ENCODE results near the gene PHYKPL.

PHYKPL gene

GRCh38 chr5:178232124-178232919 is at the start of gene PHYKPL:
PHYKPL (minus strand) TSS chr5:178232802; CDS start chr5:178232550, 252 bp downstream.
- DNase-seq (ENCODE audit: low read depth, low spot score) = no peak

GRCh38 chr5:178282391-178282790 is 49.8 kb upstream of the PHYKPL start:
- no peak for DNase-seq (ENCODE audit: low read depth, low spot score)

GRCh38 chr5:178281331-178281730 is 48.7 kb upstream of the PHYKPL start:
- no peak for DNase-seq (ENCODE audit: low read depth, low spot score)

- no peak for DNase-seq (ENCODE audit: low read depth, low spot score)
Measured at GRCh38 chr5:178280631-178281030, 48.0 kb upstream of the PHYKPL start.

- DNase-seq (ENCODE audit: low read depth, low spot score) = no peak
Measured at GRCh38 chr5:178279723-178280438, 47.3 kb upstream of the PHYKPL start.

GRCh38 chr5:178279026-178279722 is 46.6 kb upstream of the PHYKPL start:
- DNase-seq (ENCODE audit: low read depth, low spot score) = no peak

- DNase-seq (ENCODE audit: low read depth, low spot score) = no peak
Measured at GRCh38 chr5:178278358-178279023, 45.9 kb upstream of the PHYKPL start.

GRCh38 chr5:178277866-178278265 is 45.3 kb upstream of the PHYKPL start:
- DNase-seq (ENCODE audit: low read depth, low spot score) = no peak

- no peak for DNase-seq (ENCODE audit: low read depth, low spot score)
Measured at GRCh38 chr5:178277346-178277745, 44.7 kb upstream of the PHYKPL start.

GRCh38 chr5:178274781-178275537 is 42.4 kb upstream of the PHYKPL start:
- DNase-seq (ENCODE audit: low read depth, low spot score) = no peak

GRCh38 chr5:178273665-178274541 is 41.3 kb upstream of the PHYKPL start:
- no peak for DNase-seq (ENCODE audit: low read depth, low spot score)

- no peak for DNase-seq (ENCODE audit: low read depth, low spot score)
Measured at GRCh38 chr5:178273041-178273440, 40.4 kb upstream of the PHYKPL start.

GRCh38 chr5:178272591-178272990 is 40.0 kb upstream of the PHYKPL start:
- no peak for DNase-seq (ENCODE audit: low read depth, low spot score)

GRCh38 chr5:178271726-178272479 is 39.3 kb upstream of the PHYKPL start:
- no peak for DNase-seq (ENCODE audit: low read depth, low spot score)

GRCh38 chr5:178271231-178271630 is 38.6 kb upstream of the PHYKPL start:
- no peak for DNase-seq (ENCODE audit: low read depth, low spot score)

- DNase-seq (ENCODE audit: low read depth, low spot score) = no peak
Measured at GRCh38 chr5:178269499-178269898, 36.9 kb upstream of the PHYKPL start.

- no peak for DNase-seq (ENCODE audit: low read depth, low spot score)
Measured at GRCh38 chr5:178267876-178268275, 35.3 kb upstream of the PHYKPL start.

GRCh38 chr5:178267245-178267644 is 34.6 kb upstream of the PHYKPL start:
- DNase-seq (ENCODE audit: low read depth, low spot score) = no peak

GRCh38 chr5:178266581-178266980 is 34.0 kb upstream of the PHYKPL start:
- no peak for DNase-seq (ENCODE audit: low read depth, low spot score)

Measured in brain pericyte (primary cell).